Erythroblast (primary cell): Measurements from ENCODE around the gene CCHCR1.

Source experiments
- GATA1 ChIP-seq: IDR thresholded peaks from 2 replicates; pipeline ENCODE4 v1.6.1; 2011; ENCODE audit warnings: low read depth, mild to moderate bottlenecking, control low read depth, low read length, moderate library complexity
- POLR2A ChIP-seq: IDR thresholded peaks from 2 replicates; pipeline ENCODE4 v1.6.1; 2011; ENCODE audit warnings: mild to moderate bottlenecking, low read length

DNA sequence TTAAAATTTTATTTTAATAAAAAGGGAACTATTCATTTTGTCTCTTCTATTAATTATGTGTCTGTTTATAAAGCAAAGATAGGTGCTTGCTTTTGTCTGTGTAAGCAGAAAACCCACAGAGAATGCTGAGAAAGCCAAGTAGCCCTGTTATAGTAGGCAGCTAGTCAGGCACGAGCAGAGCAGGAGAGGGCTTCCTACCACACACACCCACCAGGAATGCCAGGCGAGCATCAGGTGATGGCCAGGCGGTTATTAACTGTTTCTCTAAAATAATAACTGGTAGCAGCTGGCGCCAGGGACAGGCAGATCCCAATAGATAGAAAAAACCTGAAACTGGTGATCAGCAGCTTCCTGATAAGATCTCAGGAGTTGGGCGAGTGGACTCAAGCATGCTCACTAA, 60.9 kb downstream of the CCHCR1 start:
- no peak for TF ChIP-seq POLR2A
- no peak for TF ChIP-seq GATA1
